VCaP (cell line): ENCODE results near the gene IL13RA2.

Experiments used
- H3K27ac ChIP-seq: fragments of 450-650 bp; 2 replicates; pipeline ENCODE4 v1.5.1; 2017
- TF ChIP-seq, protein P1 (sequence below): fragments of 450-650 bp; conservative IDR thresholded peaks from 2 replicates; pipeline ENCODE4 v1.5.1; 2017; ENCODE audit warnings: mild to moderate bottlenecking, moderate library complexity

IL13RA2 gene

DNA sequence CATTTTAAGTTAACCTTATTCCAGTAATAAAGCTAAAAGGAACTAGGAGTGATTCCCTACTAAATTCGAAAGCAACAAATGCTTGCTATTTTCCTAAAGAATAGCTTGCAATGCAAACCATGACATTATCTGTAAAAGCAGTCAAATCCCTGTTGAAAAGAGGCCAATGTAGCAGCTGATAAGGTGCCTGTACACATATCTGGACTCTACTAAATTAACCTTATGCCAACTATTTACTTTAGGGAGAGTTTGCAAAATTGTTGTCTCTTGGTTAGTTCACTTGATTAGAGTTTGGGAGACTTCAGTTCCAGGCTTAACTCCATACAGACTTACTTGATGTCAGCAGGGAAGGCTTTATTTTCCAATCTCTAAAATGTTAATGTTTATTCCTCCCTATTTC, 6.0 kb downstream of the IL13RA2 start:
- TF ChIP-seq, protein P1, sequence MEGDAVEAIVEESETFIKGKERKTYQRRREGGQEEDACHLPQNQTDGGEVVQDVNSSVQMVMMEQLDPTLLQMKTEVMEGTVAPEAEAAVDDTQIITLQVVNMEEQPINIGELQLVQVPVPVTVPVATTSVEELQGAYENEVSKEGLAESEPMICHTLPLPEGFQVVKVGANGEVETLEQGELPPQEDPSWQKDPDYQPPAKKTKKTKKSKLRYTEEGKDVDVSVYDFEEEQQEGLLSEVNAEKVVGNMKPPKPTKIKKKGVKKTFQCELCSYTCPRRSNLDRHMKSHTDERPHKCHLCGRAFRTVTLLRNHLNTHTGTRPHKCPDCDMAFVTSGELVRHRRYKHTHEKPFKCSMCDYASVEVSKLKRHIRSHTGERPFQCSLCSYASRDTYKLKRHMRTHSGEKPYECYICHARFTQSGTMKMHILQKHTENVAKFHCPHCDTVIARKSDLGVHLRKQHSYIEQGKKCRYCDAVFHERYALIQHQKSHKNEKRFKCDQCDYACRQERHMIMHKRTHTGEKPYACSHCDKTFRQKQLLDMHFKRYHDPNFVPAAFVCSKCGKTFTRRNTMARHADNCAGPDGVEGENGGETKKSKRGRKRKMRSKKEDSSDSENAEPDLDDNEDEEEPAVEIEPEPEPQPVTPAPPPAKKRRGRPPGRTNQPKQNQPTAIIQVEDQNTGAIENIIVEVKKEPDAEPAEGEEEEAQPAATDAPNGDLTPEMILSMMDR, result no peak
- no peak overlapping the region for H3K27ac ChIP-seq

- TF ChIP-seq, protein P1, result no peak
- no peak overlapping the region for H3K27ac ChIP-seq
These were observed 17.5 kb downstream of the IL13RA2 start for GRCh38 chrX:114999906-115000305.

DNA sequence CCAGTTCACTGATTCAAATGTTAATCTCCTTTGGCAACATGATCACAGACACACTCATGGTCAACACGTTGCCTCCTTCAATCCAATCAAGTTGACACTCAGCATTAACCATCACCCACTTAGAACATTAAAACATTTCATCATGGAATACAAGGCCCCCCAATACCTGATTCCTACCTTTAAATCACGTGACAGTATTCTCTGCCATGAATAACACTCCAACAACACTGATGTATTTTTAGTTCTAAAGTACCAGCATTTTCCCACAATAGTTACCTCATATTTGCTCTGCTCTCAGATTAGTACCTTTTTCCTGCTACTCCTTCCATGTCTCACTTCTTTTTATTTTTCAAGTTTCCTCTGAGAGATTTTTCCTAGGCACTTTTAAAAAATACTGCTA, 19.6 kb downstream of the IL13RA2 start:
- no peak overlapping the region for H3K27ac ChIP-seq
- TF ChIP-seq, protein P1, result no peak

- TF ChIP-seq, protein P1, result no peak
These were observed 31.3 kb downstream of the IL13RA2 start for GRCh38 chrX:114985967-114986592.

DNA sequence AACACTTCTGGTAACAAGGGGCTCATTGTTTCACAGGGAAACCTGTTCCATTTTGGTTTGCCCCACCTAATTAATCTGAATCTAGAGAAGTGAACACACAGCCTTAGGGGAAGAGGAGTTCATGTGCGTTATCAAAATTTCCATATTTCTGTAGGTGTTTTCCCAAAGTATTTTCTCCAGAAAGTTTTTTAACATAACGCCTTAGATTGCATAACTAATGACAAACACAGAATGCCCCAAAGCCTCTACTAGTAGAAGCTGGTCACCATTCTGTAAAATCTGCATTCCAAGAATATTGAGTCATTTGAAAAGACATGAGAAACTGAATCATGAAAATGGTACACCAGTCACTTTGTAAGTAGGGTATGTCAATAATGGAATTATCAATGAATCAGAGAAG, 41.1 kb downstream of the IL13RA2 start:
- no peak overlapping the region for H3K27ac ChIP-seq
- TF ChIP-seq, protein P1, result no peak

More at GRCh38 chrX:114985967-114986592, 31.3 kb downstream of the IL13RA2 start:
- H3K27ac ChIP-seq, result no peak overlapping the region

GRCh38 chrX:114973013-114973412, 44.4 kb downstream of the IL13RA2 start:
- TF ChIP-seq, protein P1, result no peak
- H3K27ac ChIP-seq, result no peak overlapping the region

GRCh38 chrX:114970806-114971205, 46.6 kb downstream of the IL13RA2 start:
- H3K27ac ChIP-seq, result no peak overlapping the region
- TF ChIP-seq, protein P1, result no peak
